Right ventricle myocardium inferior (tissue), 1 donor: ENCODE measurements around the gene RABL6. TPM values are rescaled to one million over a fixed set of nuclear protein-coding genes. Genes with fewer than 3 reads are reported as not detected.
A peak's percentile ranks its signal among the peaks of the same experiment; 100 is the strongest.
"Not testable (repeated sequence)": the region's sequence is repeated elsewhere in the genome, so short reads cannot be mapped to it uniquely, and the experiment has no call there.

Experiments used
- ATAC-seq: fragments of 200-7000 bp; cut with Tn5 transposase; one replicate; pipeline ENCODE4 v1.9.1; 2020; ENCODE audit warnings: mild to moderate bottlenecking, moderate library complexity
- DNase-seq: peaks from one replicate; pipeline ENCODE4 v3.0.0; 2021; ENCODE audit errors: missing footprints
- intact Hi-C: fragments of 100-400 bp; cut with DNase I; formaldehyde crosslinking; loops from one replicate; pipeline ENCODE4 v1.11.0; 2022
- total RNA-seq: library from RNA; stranded (reverse); fragmentation: NEBNext Ultra II Directional; extraction: Animal tissue kit (Norgen Biotek cat#: 25700); gene quantifications from one replicate; pipeline ENCODE4 v1.2.1, GENCODE V29; 2021
- donor health status: DM: no; HTN: yes; CAD: no; lungs with severe emphysema.

The RABL6 gene
- total RNA-seq, 1 donor from 2014 or later: 69.5 TPM

- ATAC-seq (no peak), DNase-seq (no peak)
- intact Hi-C loops: loop anchor here (1.0 to 5.0 kb wide), 4 partner anchors 16 to 431 kb away; partner anchors contain the start of genes C8G, FBXW5, PHPT1 and RABL6
Observed at GRCh38 chr9:136791516-136792276, 16.1 kb upstream of the RABL6 start.

- intact Hi-C loops: loop anchor here (5.0 kb wide), 1 partner anchor 430 kb away; the partner anchor contains the start of gene RNF208
- DNase-seq (no peak), ATAC-seq (no peak)
Observed at GRCh38 chr9:136792321-136793085, 15.2 kb upstream of the RABL6 start.

GRCh38 chr9:136793086-136793946 is 14.4 kb upstream of the RABL6 start:
- intact Hi-C loops: loop anchor here (5.0 kb wide), 1 partner anchor 429 kb away; the partner anchor contains the start of gene RNF208
- ATAC-seq (no peak), DNase-seq (no peak)

DNA sequence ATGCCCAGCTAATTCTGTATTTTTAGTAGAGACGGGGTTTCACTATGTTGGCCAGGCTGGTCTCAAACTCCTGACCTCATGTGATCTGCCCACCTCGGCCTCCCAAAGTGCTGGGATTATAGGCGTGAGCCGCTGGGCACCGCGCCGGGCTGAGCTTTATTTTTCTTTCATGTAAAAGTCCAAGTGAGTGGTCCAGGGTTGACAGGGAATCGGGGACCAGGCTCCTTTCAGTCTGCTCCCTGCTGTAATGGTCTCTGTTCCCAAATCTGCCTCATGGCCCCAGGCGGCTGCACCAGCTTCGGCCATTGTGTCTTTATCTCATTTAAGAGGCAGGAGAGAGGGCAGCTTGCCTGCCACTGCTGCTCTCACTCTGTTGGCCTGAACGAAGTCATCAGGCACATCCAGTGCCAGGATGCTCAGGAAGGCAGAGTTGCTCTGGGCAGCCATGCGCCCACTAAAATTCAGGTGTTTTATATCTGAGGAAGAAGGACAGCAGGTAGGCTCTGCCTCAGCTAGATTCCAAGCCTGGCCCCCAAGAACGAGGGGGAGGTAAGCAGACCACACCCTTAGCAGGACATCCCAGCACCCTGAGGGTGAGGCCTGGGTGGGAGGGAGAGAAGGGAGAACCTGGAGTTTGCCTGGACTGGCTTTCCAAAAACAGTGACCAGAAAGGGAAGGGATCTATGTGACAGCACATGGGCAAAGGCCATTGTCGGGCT is 13.3 kb upstream of the RABL6 start:
- intact Hi-C loops: loop anchor here (5.0 kb wide), 1 partner anchor 428 kb away; the partner anchor contains the start of gene RNF208
- no peak for ATAC-seq

DNA sequence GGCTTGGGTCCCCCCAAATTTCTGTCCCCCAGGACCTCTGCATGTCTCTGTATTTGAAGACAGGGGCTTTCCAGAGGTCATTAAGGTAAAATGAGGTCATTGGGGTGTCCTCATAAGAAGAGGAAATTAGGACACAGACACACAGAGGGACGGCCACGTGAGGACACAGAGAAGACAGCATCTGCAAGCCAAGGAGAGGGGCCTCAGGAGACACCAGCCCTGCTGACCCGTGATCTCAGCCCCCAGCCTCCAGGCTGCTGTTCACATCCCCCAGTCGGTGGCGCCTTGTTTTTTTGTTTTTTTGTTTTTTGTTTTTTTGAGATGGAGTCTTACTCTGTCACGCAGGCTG is 12.8 kb upstream of the RABL6 start:
- ATAC-seq: no peak
- intact Hi-C loops: loop anchor here (5.0 kb wide), 1 partner anchor 427 kb away; the partner anchor contains the start of gene RNF208

More for the DNA sequence above, 13.3 kb upstream of the RABL6 start:
- no peak for DNase-seq

GRCh38 chr9:136796238-136796774 is 11.4 kb upstream of the RABL6 start, which contains the start of gene CCDC183:
Gene CCDC183 (plus strand): TSS chr9:136796338. CDS start chr9:136796398, 60 bp downstream.
- no peak for DNase-seq
- intact Hi-C loops: no loop called here
- no peak for ATAC-seq

More for the DNA sequence above, 12.8 kb upstream of the RABL6 start:
- no peak for DNase-seq

DNA sequence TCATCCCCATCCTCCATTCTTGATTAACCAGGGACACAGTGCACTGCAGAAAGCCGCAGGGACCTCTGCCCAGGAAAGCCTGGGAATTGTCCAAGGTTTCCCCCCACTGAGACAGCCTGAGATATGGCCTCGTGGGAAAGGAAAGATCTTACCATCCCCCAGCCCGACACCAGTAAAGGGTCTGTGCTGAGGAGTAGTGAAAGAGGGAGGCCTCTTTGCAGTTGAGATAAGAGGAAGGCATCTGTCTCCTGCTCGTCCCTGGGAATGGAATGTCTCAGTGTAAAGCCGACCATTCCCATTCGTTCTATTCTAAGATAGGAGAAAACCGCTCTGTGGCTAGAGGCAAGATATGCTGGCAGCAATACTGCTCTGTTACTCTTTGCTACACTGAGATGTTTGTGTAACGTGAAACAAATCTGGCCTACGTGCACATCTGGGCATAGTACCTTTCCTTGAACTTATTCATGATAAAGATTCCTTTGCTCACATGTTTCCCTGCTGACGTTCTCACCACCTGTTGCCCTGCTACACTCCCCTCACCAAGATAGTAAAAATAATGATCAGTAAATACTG is 10.9 kb upstream of the RABL6 start:
- ATAC-seq, intact Hi-C loops, DNase-seq: not testable (repeated sequence)

GRCh38 chr9:136798708-136799078 is 9.1 kb upstream of the RABL6 start:
- no peak for ATAC-seq
- intact Hi-C loops: no loop called here
- no peak for DNase-seq

DNA sequence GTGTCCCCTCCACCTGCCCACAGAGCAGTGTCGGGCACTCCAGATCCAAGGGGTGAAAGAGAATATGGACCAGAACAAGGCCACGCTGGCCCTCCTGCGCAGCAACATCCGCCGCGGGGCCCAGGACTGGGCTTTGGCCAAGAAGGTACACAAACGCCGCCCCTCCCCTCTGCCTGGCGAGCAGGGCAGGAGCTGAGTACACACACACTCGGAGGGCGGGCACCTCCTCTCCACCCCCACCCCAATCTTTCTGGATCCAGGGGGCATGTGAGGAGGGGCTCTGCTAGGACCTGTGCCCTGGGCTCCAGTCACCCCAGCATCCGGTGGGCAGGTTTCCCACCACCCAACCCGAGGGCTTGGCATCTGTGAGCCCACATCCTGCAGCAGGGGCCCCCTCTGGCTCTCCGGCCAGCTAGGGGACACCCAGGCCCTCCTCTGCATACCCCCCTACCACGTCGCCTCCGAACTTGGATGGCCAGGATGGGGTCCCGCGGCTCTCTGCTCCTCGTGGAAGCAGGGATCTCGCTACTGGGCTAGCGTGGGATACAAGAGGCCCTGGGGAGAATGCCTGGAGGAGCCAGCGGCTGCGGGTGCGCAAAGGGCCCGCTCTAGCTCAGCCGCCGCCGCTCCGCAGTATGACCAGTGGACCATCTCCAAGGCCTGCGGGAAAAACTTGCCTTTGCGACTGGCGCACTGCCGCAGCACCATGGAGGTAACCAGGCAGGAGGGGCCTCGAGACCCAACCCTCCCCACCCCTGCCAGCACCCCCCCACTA is 8.5 kb upstream of the RABL6 start:
- intact Hi-C loops: no loop called here
- no peak for ATAC-seq

GRCh38 chr9:136799854-136800657 is 7.7 kb upstream of the RABL6 start:
- intact Hi-C loops: no loop called here
- DNase-seq (peak; percentile 90), ATAC-seq (peak; percentile 81)

More for the DNA sequence above, 8.5 kb upstream of the RABL6 start:
- DNase-seq: no peak

DNA sequence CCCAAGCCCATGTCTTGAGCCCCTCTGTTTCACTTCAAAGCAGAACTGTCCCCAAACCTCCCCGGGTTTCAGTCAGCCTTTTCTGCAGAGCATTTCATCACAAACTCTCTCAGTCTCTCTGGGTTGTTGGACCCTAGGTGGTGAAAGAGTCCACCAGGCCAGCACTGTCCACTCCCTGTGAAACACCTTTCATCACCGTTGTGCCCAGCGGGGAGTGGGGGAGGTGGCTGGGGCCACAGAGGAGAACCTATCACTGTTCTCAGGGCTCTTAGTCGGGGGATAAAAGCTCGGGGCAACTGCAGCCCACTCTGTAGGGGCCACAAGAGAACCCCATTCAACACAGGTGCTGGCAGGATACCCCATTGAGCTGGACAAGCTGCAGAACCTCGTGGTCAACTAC is 5.4 kb upstream of the RABL6 start:
- intact Hi-C loops: no loop called here
- DNase-seq: no peak
- no peak for ATAC-seq

DNA sequence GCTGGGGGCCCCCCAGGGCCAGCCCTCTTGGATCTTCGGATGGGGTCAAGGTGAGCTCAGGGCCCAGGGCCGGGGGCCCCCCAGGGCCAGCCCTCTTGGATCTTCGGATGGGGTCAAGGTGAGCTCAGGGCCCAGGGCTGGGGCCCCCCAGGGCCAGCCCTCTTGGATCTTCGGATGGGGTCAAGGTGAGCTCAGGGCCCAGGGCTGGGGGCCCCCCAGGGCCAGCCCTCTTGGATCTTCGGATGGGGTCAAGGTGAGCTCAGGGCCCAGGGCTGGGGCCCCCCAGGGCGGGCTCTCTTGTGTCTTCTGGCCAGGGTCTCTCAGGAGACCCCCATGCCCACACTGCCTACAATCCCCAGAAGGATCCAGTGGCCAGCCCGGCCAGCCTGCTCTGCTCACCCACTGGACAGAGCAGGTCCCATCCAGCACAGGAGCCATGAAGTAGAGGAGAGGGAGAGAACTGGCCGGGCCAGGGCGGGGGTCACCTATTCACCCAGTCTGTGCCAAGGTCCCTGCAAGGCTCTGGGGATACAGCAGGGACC is 4.7 kb upstream of the RABL6 start:
- ATAC-seq, intact Hi-C loops, DNase-seq: not testable (repeated sequence)

DNA sequence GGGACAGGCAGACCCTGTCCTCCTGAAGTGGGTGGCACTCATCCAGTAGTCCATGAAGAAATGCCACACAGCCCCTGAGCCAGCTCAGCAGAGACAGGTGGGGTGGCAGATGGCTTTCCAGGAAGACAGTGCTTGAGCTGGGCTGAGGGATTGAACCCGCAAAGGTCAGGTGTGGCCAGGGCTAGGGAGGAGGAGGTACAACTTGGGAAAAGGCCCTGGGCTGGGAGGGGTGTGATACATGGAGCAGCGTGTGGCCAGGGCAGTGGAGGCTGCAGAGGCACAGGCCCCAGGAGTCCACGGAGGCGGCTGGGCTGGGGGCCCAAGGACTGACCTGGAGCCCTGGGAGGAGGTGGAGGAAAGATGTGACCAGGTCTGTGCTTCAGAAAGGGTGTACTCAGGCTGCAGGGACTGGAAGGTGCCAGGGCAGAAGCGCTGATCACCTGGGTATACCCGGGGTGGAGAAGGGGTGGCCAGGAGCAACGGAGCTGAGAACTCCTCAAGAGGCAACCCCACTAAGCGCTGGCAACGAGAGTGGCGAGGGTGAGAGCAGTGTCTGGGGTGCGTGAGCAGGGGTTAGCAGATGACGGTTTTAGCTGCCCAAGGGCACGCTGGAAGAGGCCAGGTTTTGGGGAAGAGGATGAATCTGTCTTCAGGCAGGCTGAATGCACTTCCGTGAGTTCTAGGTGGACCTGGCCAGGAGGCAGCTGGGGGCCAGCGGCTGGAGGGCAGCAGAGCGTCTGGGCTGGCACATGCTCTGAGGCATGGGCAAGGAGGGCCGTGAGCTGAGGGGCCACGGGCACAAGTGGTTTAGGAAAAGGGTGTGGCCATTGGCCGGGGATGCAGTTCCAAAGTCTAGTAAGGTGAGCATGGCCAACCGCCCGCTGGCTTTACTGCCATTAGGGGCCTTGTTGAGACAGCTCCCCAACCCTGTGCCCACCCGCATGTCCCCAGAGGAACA is 3.9 kb upstream of the RABL6 start:
- DNase-seq (no peak), ATAC-seq (no peak)
- intact Hi-C loops: no loop called here

DNA sequence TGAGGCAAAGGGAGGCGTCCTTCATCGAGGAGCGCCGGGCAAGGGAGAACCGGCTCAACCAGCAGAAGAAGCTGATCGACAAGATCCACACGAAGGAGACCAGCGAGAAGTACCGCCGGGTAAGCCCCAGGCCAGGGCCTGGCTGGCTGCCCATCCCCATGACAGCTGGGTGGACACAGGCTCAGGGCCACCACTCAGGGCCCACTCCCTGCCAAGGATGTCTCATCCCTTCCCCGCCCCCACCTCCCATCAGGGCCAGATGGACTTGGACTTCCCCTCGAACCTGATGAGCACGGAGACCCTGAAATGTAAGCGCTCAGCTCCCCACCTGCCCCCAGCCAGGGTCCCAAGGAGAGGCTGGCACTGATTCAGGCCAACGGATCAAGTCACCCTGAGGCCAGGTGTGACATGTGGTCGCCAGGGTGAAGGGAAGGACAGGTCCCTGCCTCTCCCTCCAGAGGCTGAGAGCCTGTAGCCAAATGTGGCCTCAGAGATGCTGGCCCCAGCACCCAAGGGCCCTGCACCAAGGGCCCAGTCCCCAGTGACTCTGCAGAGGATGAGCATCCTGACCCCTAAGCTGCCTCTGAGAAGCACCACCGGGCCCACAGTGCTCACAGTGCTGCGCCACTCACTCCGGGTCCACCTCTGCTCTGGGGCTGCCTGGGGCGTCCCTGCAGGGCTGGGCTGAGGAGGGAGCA is 3.1 kb upstream of the RABL6 start:
- DNase-seq (no peak), ATAC-seq (no peak)
- intact Hi-C loops: loop anchor here (5.0 kb wide), 1 partner anchor 138 kb away; the partner anchor contains the start of gene FBXW5
